GM18907 (cell line): Measurements from ENCODE around the gene UFM1.
"Not testable (repeated sequence)": the region's sequence is repeated elsewhere in the genome, so short reads cannot be mapped to it uniquely, and the experiment has no call there.

Experiments used
- ATAC-seq: cut with Tn5 transposase; IDR thresholded peaks from one replicate; pipeline ENCODE4 v1.9.1; 2021; ENCODE audit warnings: mild to moderate bottlenecking, moderate library complexity; ENCODE audit not compliant: unreplicated experiment

UFM1 gene

GRCh38 chr13:38349390-38350113 lies at the start of gene UFM1:
TSS of gene UFM1 (plus strand) at chr13:38349851. CDS start at chr13:38349920, 69 bp downstream.
- peak; percentile 97 for ATAC-seq

GRCh38 chr13:38301236-38301635 lies 48.4 kb upstream of the UFM1 start:
- ATAC-seq: no peak

GRCh38 chr13:38303816-38304320 lies 45.8 kb upstream of the UFM1 start:
- ATAC-seq: no peak

GRCh38 chr13:38308736-38309135 lies 40.9 kb upstream of the UFM1 start:
- no peak for ATAC-seq

GRCh38 chr13:38309397-38309796 lies 40.3 kb upstream of the UFM1 start:
- ATAC-seq: no peak

GRCh38 chr13:38311175-38311574 lies 38.5 kb upstream of the UFM1 start:
- ATAC-seq: not testable (repeated sequence)

GRCh38 chr13:38316129-38316528 lies 33.5 kb upstream of the UFM1 start:
- no peak for ATAC-seq

GRCh38 chr13:38321654-38322053 lies 28.0 kb upstream of the UFM1 start:
- no peak for ATAC-seq

GRCh38 chr13:38325426-38325825 lies 24.2 kb upstream of the UFM1 start:
- ATAC-seq: no peak

- no peak for ATAC-seq
These were observed 21.0 kb upstream of the UFM1 start for GRCh38 chr13:38328699-38329098.

GRCh38 chr13:38334845-38335244 lies 14.8 kb upstream of the UFM1 start:
- no peak for ATAC-seq

- ATAC-seq: no peak
These were observed 11.6 kb upstream of the UFM1 start for GRCh38 chr13:38338089-38338488.

- no peak for ATAC-seq
These were observed 9.0 kb upstream of the UFM1 start for GRCh38 chr13:38340624-38341023.

GRCh38 chr13:38341149-38341692 lies 8.4 kb upstream of the UFM1 start:
- ATAC-seq: no peak

GRCh38 chr13:38346764-38347163 lies 2.9 kb upstream of the UFM1 start:
- no peak for ATAC-seq

- ATAC-seq: peak; percentile 18
These were observed 726 bp upstream of the UFM1 start for GRCh38 chr13:38348861-38349389.

GRCh38 chr13:38350114-38350617 lies 515 bp downstream of the UFM1 start:
- ATAC-seq: peak; percentile 40

GRCh38 chr13:38355595-38356119 lies 6.0 kb downstream of the UFM1 start:
- ATAC-seq: no peak

GRCh38 chr13:38358684-38359083 lies 9.0 kb downstream of the UFM1 start:
- ATAC-seq: no peak

GRCh38 chr13:38361542-38362262 lies 12.1 kb downstream of the UFM1 start:
- ATAC-seq: no peak

GRCh38 chr13:38363219-38363618 lies 13.6 kb downstream of the UFM1 start:
- no peak for ATAC-seq
